Mucosa of gallbladder (tissue), 1 donor: ENCODE measurements around the gene ATP6V1B1. TPM values are rescaled to one million over a fixed set of nuclear protein-coding genes. Genes with fewer than 3 reads are reported as not detected.

Experiments
- DNase-seq: peaks from one replicate; pipeline ENCODE4 v3.0.0-alpha.2; 2020; ENCODE audit warnings: low spot score
- total RNA-seq: library from RNA; stranded (reverse); gene quantifications from one replicate; pipeline ENCODE4 v1.2.1, GENCODE V29; 2021
- donor health status: DM: no; HTN: no; CAD: no.

Gene ATP6V1B1
- total RNA-seq, 1 donor from 2014 or later: 1.6 TPM

- no peak for DNase-seq
Measured at GRCh38 chr2:70927138-70927537, 8.6 kb upstream of the ATP6V1B1 start.

GRCh38 chr2:70927641-70928040 lies 8.1 kb upstream of the ATP6V1B1 start:
- DNase-seq: no peak

- DNase-seq: no peak
Measured at GRCh38 chr2:70928366-70928765, 7.3 kb upstream of the ATP6V1B1 start.

GRCh38 chr2:70930371-70931329 lies 5.0 kb upstream of the ATP6V1B1 start:
- DNase-seq: no peak

- no peak for DNase-seq
Measured at GRCh38 chr2:70931376-70932000, 4.2 kb upstream of the ATP6V1B1 start.

- DNase-seq: no peak
Measured at GRCh38 chr2:70932631-70933230, 3.0 kb upstream of the ATP6V1B1 start.

GRCh38 chr2:70934981-70935380 lies 719 bp upstream of the ATP6V1B1 start:
- DNase-seq: no peak

- no peak for DNase-seq
Measured at GRCh38 chr2:70936165-70936978, 672 bp downstream of the ATP6V1B1 start.

GRCh38 chr2:70936979-70937811 lies 1.5 kb downstream of the ATP6V1B1 start:
- no peak for DNase-seq

- no peak for DNase-seq
Measured at GRCh38 chr2:70937866-70938585, 2.3 kb downstream of the ATP6V1B1 start.

GRCh38 chr2:70938586-70938950 lies 2.9 kb downstream of the ATP6V1B1 start:
- DNase-seq: no peak

- no peak for DNase-seq
Measured at GRCh38 chr2:70939001-70939838, 3.5 kb downstream of the ATP6V1B1 start.

- no peak for DNase-seq
Measured at GRCh38 chr2:70939839-70940580, 4.3 kb downstream of the ATP6V1B1 start.

GRCh38 chr2:70941186-70941585 lies 5.5 kb downstream of the ATP6V1B1 start:
- no peak for DNase-seq

GRCh38 chr2:70941701-70942100 lies 6.0 kb downstream of the ATP6V1B1 start:
- DNase-seq: no peak

GRCh38 chr2:70942396-70943204 lies 6.9 kb downstream of the ATP6V1B1 start:
- no peak for DNase-seq

GRCh38 chr2:70943205-70943871 lies 7.6 kb downstream of the ATP6V1B1 start:
- no peak for DNase-seq
